ENCODE data around the gene SEMA3A.

The SEMA3A gene

GRCh38 chr7:84125654-84126053, 68.9 kb downstream of the SEMA3A start:
- Mint-ChIP-seq H3K9me3 (no peaks in the 10 kb centered on the region), H3K36me3 (ENCODE audit: low read depth) (no peaks in the 10 kb centered on the region), H3K4me3 (no peak overlapping the region), H3K4me1 (ENCODE audit: low read depth) (no peaks in the 10 kb centered on the region), H3K27me3 (no peaks in the 10 kb centered on the region), H3K27ac (no peak overlapping the region)
- intact Hi-C loops (cut with micrococcal nuclease) = no loop called here

GRCh38 chr7:84123965-84124547, 70.5 kb downstream of the SEMA3A start:
- H3K27me3 Mint-ChIP-seq = no peaks in the 10 kb centered on the region

GRCh38 chr7:84122582-84123360, 71.8 kb downstream of the SEMA3A start:
- Mint-ChIP-seq H3K27me3 (no peaks in the 10 kb centered on the region), H3K9me3 (no peaks in the 10 kb centered on the region), H3K4me3 (no peak overlapping the region), H3K36me3 (ENCODE audit: low read depth) (no peaks in the 10 kb centered on the region), H3K27ac (no peak overlapping the region), H3K4me1 (ENCODE audit: low read depth) (no peaks in the 10 kb centered on the region)
- intact Hi-C loops (cut with micrococcal nuclease) = no loop called here

More at GRCh38 chr7:84123965-84124547, 70.5 kb downstream of the SEMA3A start:
- Mint-ChIP-seq H3K4me1 (ENCODE audit: low read depth) (no peaks in the 10 kb centered on the region), H3K4me3 (no peak overlapping the region), H3K27ac (no peak overlapping the region), H3K9me3 (no peaks in the 10 kb centered on the region), H3K36me3 (ENCODE audit: low read depth) (no peaks in the 10 kb centered on the region)
- intact Hi-C loops (cut with micrococcal nuclease) = no loop called here

- Mint-ChIP-seq H3K36me3 (ENCODE audit: low read depth) (no peaks in the 10 kb centered on the region), H3K9me3 (no peaks in the 10 kb centered on the region), H3K4me1 (ENCODE audit: low read depth) (peaks cover 5% of the 10 kb centered on the region), H3K27me3 (no peaks in the 10 kb centered on the region), H3K27ac (no peak overlapping the region), H3K4me3 (no peak overlapping the region)
- intact Hi-C loops (cut with micrococcal nuclease) = no loop called here
These were observed 77.3 kb downstream of the SEMA3A start for GRCh38 chr7:84117304-84117703.

GRCh38 chr7:84113906-84114850, 80.4 kb downstream of the SEMA3A start:
- intact Hi-C loops (cut with micrococcal nuclease) = no loop called here

GRCh38 chr7:84113286-84113685, 81.3 kb downstream of the SEMA3A start:
- no peaks in the 10 kb centered on the region for H3K9me3 Mint-ChIP-seq
- peaks cover 5% of the 10 kb centered on the region for H3K4me1 Mint-ChIP-seq (ENCODE audit: low read depth)
- no peaks in the 10 kb centered on the region for H3K36me3 Mint-ChIP-seq (ENCODE audit: low read depth)
- intact Hi-C loops (cut with micrococcal nuclease) = no loop called here
- no peak overlapping the region for H3K27ac Mint-ChIP-seq
- H3K4me3 Mint-ChIP-seq = no peak overlapping the region
- H3K27me3 Mint-ChIP-seq = no peaks in the 10 kb centered on the region

More at GRCh38 chr7:84113906-84114850, 80.4 kb downstream of the SEMA3A start:
- Mint-ChIP-seq H3K9me3 (no peaks in the 10 kb centered on the region), H3K27me3 (no peaks in the 10 kb centered on the region), H3K4me1 (ENCODE audit: low read depth) (peaks cover 5% of the 10 kb centered on the region), H3K27ac (no peak overlapping the region), H3K36me3 (ENCODE audit: low read depth) (no peaks in the 10 kb centered on the region), H3K4me3 (no peak overlapping the region)

GRCh38 chr7:84112771-84113170, 81.8 kb downstream of the SEMA3A start:
- H3K27ac Mint-ChIP-seq = no peak overlapping the region
- no peaks in the 10 kb centered on the region for H3K36me3 Mint-ChIP-seq (ENCODE audit: low read depth)

GRCh38 chr7:84111842-84112241, 82.7 kb downstream of the SEMA3A start:
- no peak overlapping the region for H3K4me3 Mint-ChIP-seq
- H3K27me3 Mint-ChIP-seq = no peaks in the 10 kb centered on the region
- intact Hi-C loops (cut with micrococcal nuclease) = no loop called here
- H3K4me1 Mint-ChIP-seq (ENCODE audit: low read depth) = peaks cover 5% of the 10 kb centered on the region
- H3K27ac Mint-ChIP-seq = no peak overlapping the region
- no peaks in the 10 kb centered on the region for H3K36me3 Mint-ChIP-seq (ENCODE audit: low read depth)
- no peaks in the 10 kb centered on the region for H3K9me3 Mint-ChIP-seq

More at GRCh38 chr7:84112771-84113170, 81.8 kb downstream of the SEMA3A start:
- intact Hi-C loops (cut with micrococcal nuclease) = no loop called here
- H3K4me1 Mint-ChIP-seq (ENCODE audit: low read depth) = peaks cover 5% of the 10 kb centered on the region
- H3K9me3 Mint-ChIP-seq = no peaks in the 10 kb centered on the region
- no peaks in the 10 kb centered on the region for H3K27me3 Mint-ChIP-seq
- no peak overlapping the region for H3K4me3 Mint-ChIP-seq

GRCh38 chr7:84110400-84110799, 84.2 kb downstream of the SEMA3A start:
- Mint-ChIP-seq H3K4me3 (no peak overlapping the region), H3K36me3 (ENCODE audit: low read depth) (no peaks in the 10 kb centered on the region), H3K4me1 (ENCODE audit: low read depth) (peaks cover 5% of the 10 kb centered on the region), H3K9me3 (no peaks in the 10 kb centered on the region), H3K27me3 (no peaks in the 10 kb centered on the region), H3K27ac (no peak overlapping the region)
- intact Hi-C loops (cut with micrococcal nuclease) = no loop called here

- intact Hi-C loops (cut with micrococcal nuclease) = no loop called here
- Mint-ChIP-seq H3K9me3 (no peaks in the 10 kb centered on the region), H3K27ac (no peak overlapping the region), H3K36me3 (ENCODE audit: low read depth) (no peaks in the 10 kb centered on the region), H3K4me3 (no peak overlapping the region), H3K4me1 (ENCODE audit: low read depth) (peaks cover 5% of the 10 kb centered on the region), H3K27me3 (no peaks in the 10 kb centered on the region)
These were observed 85.8 kb downstream of the SEMA3A start for GRCh38 chr7:84108787-84109186.

- H3K27ac Mint-ChIP-seq = no peak overlapping the region
- intact Hi-C loops (cut with micrococcal nuclease) = no loop called here
- no peaks in the 10 kb centered on the region for H3K36me3 Mint-ChIP-seq (ENCODE audit: low read depth)
- H3K4me3 Mint-ChIP-seq = no peak overlapping the region
- H3K4me1 Mint-ChIP-seq (ENCODE audit: low read depth) = peaks cover 4% of the 10 kb centered on the region
- H3K9me3 Mint-ChIP-seq = no peaks in the 10 kb centered on the region
- no peaks in the 10 kb centered on the region for H3K27me3 Mint-ChIP-seq
These were observed 86.5 kb downstream of the SEMA3A start for GRCh38 chr7:84108119-84108518.

- Mint-ChIP-seq H3K36me3 (ENCODE audit: low read depth) (no peaks in the 10 kb centered on the region), H3K27ac (no peak overlapping the region), H3K4me3 (no peak overlapping the region), H3K4me1 (ENCODE audit: low read depth) (no peaks in the 10 kb centered on the region), H3K9me3 (no peaks in the 10 kb centered on the region), H3K27me3 (no peaks in the 10 kb centered on the region)
- intact Hi-C loops (cut with micrococcal nuclease) = no loop called here
These were observed 87.3 kb downstream of the SEMA3A start for GRCh38 chr7:84107259-84107658.

- no peaks in the 10 kb centered on the region for H3K4me1 Mint-ChIP-seq (ENCODE audit: low read depth)
These were observed 88.3 kb downstream of the SEMA3A start for GRCh38 chr7:84106291-84106690.

GRCh38 chr7:84105586-84105985, 89.0 kb downstream of the SEMA3A start:
- no peak overlapping the region for H3K4me3 Mint-ChIP-seq
- H3K9me3 Mint-ChIP-seq = no peaks in the 10 kb centered on the region
- no peaks in the 10 kb centered on the region for H3K27me3 Mint-ChIP-seq
- no peak overlapping the region for H3K27ac Mint-ChIP-seq
- intact Hi-C loops (cut with micrococcal nuclease) = no loop called here
- no peaks in the 10 kb centered on the region for H3K4me1 Mint-ChIP-seq (ENCODE audit: low read depth)
- H3K36me3 Mint-ChIP-seq (ENCODE audit: low read depth) = no peaks in the 10 kb centered on the region

More at GRCh38 chr7:84106291-84106690, 88.3 kb downstream of the SEMA3A start:
- no peaks in the 10 kb centered on the region for H3K9me3 Mint-ChIP-seq
- intact Hi-C loops (cut with micrococcal nuclease) = no loop called here
- H3K36me3 Mint-ChIP-seq (ENCODE audit: low read depth) = no peaks in the 10 kb centered on the region
- H3K27me3 Mint-ChIP-seq = no peaks in the 10 kb centered on the region
- no peak overlapping the region for H3K4me3 Mint-ChIP-seq
- no peak overlapping the region for H3K27ac Mint-ChIP-seq
